K562 (cell line): ENCODE results near the gene ST3GAL5. TPM values are rescaled to one million over a fixed set of nuclear protein-coding genes. Genes with fewer than 3 reads are reported as not detected.

Experiments
- ATAC-seq: fragments of 200-7000 bp; cut with Tn5 transposase; 3 replicates; pipeline ENCODE4 v1.9.1; 2020; ENCODE audit warnings: moderate library complexity
- BruUV-seq: library from RNA; stranded (reverse); fragments of 400-500 nt; replicated peaks from 2 replicates; lab custom pipeline; 2021; lab: Mats Ljungman, UMichigan
- CTCF ChIA-PET: fragments of 300-600 bp; formaldehyde crosslinking; extraction: SDS; loops from one replicate; lab custom pipeline; 2021; ENCODE audit warnings: low intra/inter-chr PET ratio; lab: Yijun Ruan, JAX
- POLR2A ChIA-PET: fragments of 300-600, 350-650 bp; sonication (Branson Sonifier 250); formaldehyde crosslinking; extraction: SDS; loops from one replicate; lab custom pipeline; 2021; ENCODE audit warnings: antibody characterized with exemption, inconsistent platforms; lab: Yijun Ruan, JAX
- DNase-seq, 4 experiments: peaks; one replicate each; pipeline versions ENCODE4 v3.0.0 to v3.0.0-alpha.2; 2011 to 2018; ENCODE audit warnings: low spot score in 3 of 4, mixed read lengths in 3 of 4; ENCODE audit errors: extremely low read depth in 1 of 4
- FAIRE-seq: peaks from 2 replicates; lab custom pipeline; 2011; peaks lifted over from hg19 to GRCh38; lab: Jason Lieb, UNC
- H2AFZ ChIP-seq: 2 replicates; pipeline ENCODE4 v1.6.0; 2011; ENCODE audit warnings: low read depth, low read length, control low read depth, inconsistent platforms
- H3K27ac ChIP-seq: fragments of 200-600 bp; 3 replicates; pipeline ENCODE4 v1.8.0; 2011; ENCODE audit warnings: low read depth, mild to moderate bottlenecking, control low read depth, inconsistent platforms, low read length, moderate library complexity, mixed read lengths; ENCODE audit errors: extremely low read depth
- H3K27me3 ChIP-seq, 2 experiments: fragments of 300-600 bp in 1 of 2; 2 replicates in 1 of 2; 3 replicates in 1 of 2; pipeline versions ENCODE4 v1.6.0 to v1.8.0; 2011; ENCODE audit warnings: inconsistent platforms in 2 of 2, low read length in 2 of 2, mild to moderate bottlenecking in 1 of 2, mixed read lengths in 1 of 2, moderate library complexity in 1 of 2; ENCODE audit not compliant: control insufficient read depth in 2 of 2, insufficient read depth in 2 of 2
- H3K36me3 ChIP-seq: fragments of 300-600 bp; 3 replicates; pipeline ENCODE4 v1.8.0; 2011; ENCODE audit warnings: mild to moderate bottlenecking, low read length, inconsistent platforms; ENCODE audit not compliant: control insufficient read depth, insufficient read depth
- H3K4me1 ChIP-seq, 2 experiments: fragments of 200-600 bp in 1 of 2; replicated peaks in 1 of 2; 2 replicates in 1 of 2; 3 replicates in 1 of 2; pipeline versions ENCODE4 v1.5.1 to v1.8.0; 2011; ENCODE audit warnings: inconsistent platforms in 2 of 2, low read length in 2 of 2, mild to moderate bottlenecking in 1 of 2, mixed read lengths in 1 of 2, moderate library complexity in 1 of 2; ENCODE audit not compliant: control insufficient read depth in 2 of 2, insufficient read depth in 2 of 2
- H3K4me2 ChIP-seq: 2 replicates; pipeline ENCODE4 v1.6.1; 2011; ENCODE audit warnings: low read length, control low read depth, inconsistent platforms, mixed read lengths; ENCODE audit not compliant: insufficient read depth
- H3K4me3 ChIP-seq: fragments of 200-600 bp; sonication (generic), shearing (Covaris generic); 2 replicates; pipeline ENCODE4 v1.5.1; 2016; ENCODE audit warnings: control low read depth, inconsistent platforms
- H3K79me2 ChIP-seq: fragments of 200-600 bp; 3 replicates; pipeline ENCODE4 v1.8.0; 2011; ENCODE audit warnings: low read length, inconsistent platforms; ENCODE audit not compliant: control insufficient read depth, insufficient read depth
- H3K9ac ChIP-seq, 2 experiments: 2 replicates each; pipeline versions ENCODE4 v1.6.0 to v1.6.1; 2011; ENCODE audit warnings: low read depth in 2 of 2, low read length in 2 of 2, control low read depth in 1 of 2, inconsistent platforms in 1 of 2, mild to moderate bottlenecking in 1 of 2, mixed read lengths in 1 of 2; ENCODE audit not compliant: insufficient read depth in 1 of 2
- H3K9me1 ChIP-seq: one replicate; pipeline ENCODE4 v1.6.0; 2011; ENCODE audit warnings: inconsistent platforms, mild to moderate bottlenecking, low read length, moderate library complexity; ENCODE audit not compliant: control insufficient read depth, insufficient read depth
- H3K9me3 ChIP-seq: replicated peaks from 2 replicates; pipeline ENCODE4 v1.5.1; 2011; ENCODE audit warnings: low read depth, low read length, inconsistent platforms; ENCODE audit not compliant: control insufficient read depth, insufficient read depth
- H4K20me1 ChIP-seq: replicated peaks from 2 replicates; pipeline ENCODE4 v1.6.1; 2011; ENCODE audit warnings: low read length, inconsistent platforms, mixed read lengths; ENCODE audit not compliant: control insufficient read depth, insufficient read depth
- CREB1 ChIP-seq, 2 experiments: sonication (generic) in 1 of 2; formaldehyde crosslinking in 1 of 2; IDR thresholded peaks; 2 replicates each; pipeline versions ENCODE4 v1.6.1 to v1.8.0; 2012 to 2022; ENCODE audit warnings: inconsistent platforms in 1 of 2, mild to moderate bottlenecking in 1 of 2, missing genetic modification reagents in 1 of 2, moderate library complexity in 1 of 2
- HDAC8 ChIP-seq: fragments of 450-650 bp; IDR thresholded peaks from 2 replicates; pipeline ENCODE4 v1.6.1; 2016; ENCODE audit warnings: mild to moderate bottlenecking, missing genetic modification characterization, moderate library complexity, missing compliant biosample characterization
- HMGN3 ChIP-seq: IDR thresholded peaks from 2 replicates; pipeline ENCODE4 v1.6.1; 2011; ENCODE audit warnings: borderline replicate concordance, low read depth, mild to moderate bottlenecking, mixed read lengths, low read length; ENCODE audit not compliant: insufficient read length; ENCODE audit errors: extremely low read depth
- HNRNPL ChIP-seq: fragments of 200-400 bp; formaldehyde crosslinking; IDR thresholded peaks from 2 replicates; pipeline ENCODE4 v1.6.1; 2017; ENCODE audit warnings: low read depth, mild to moderate bottlenecking, low read length
- MAFK ChIP-seq: IDR thresholded peaks from 2 replicates; pipeline ENCODE4 v1.6.1; 2011; ENCODE audit warnings: low read length, improper control_type of control experiment
- MCM7 ChIP-seq, 2 experiments: fragments of 450-650 bp; IDR thresholded peaks; 2 replicates each; pipeline ENCODE4 v1.6.1; 2016 to 2018
- NFXL1 ChIP-seq: fragments of 450-650 bp; formaldehyde crosslinking; IDR thresholded peaks from 2 replicates; pipeline ENCODE4 v1.4.0; 2021; ENCODE audit warnings: mild to moderate bottlenecking
- PPARD ChIP-seq: fragments of 250-450 bp; sonication (Bioruptor Pico); IDR thresholded peaks from 2 replicates; pipeline ENCODE4 v1.8.0; 2022; ENCODE audit warnings: inconsistent platforms, mild to moderate bottlenecking, moderate library complexity
- SIRT6 ChIP-seq: IDR thresholded peaks from one replicate; pipeline ENCODE4 v1.6.1; 2012; ENCODE audit warnings: low read depth, mild to moderate bottlenecking, control low read depth, inconsistent platforms, low read length, moderate library complexity
- U2AF1 ChIP-seq: fragments of 200-400 bp; formaldehyde crosslinking; optimal IDR thresholded peaks from 2 replicates; pipeline ENCODE3; 2017; ENCODE audit warnings: mild to moderate bottlenecking, low read depth, low read length, moderate library complexity
- ZNF445 ChIP-seq: fragments of 250-450 bp; sonication (Bioruptor Pico); IDR thresholded peaks from 2 replicates; pipeline ENCODE4 v1.4.0; 2020; ENCODE audit warnings: low read depth, mild to moderate bottlenecking, moderate library complexity
- ZNF76 ChIP-seq: fragments of 250-450 bp; sonication (Bioruptor Pico); IDR thresholded peaks from 2 replicates; pipeline ENCODE4 v1.4.0; 2020; ENCODE audit warnings: mild to moderate bottlenecking, moderate library complexity, borderline replicate concordance
- WGBS: fragments of 100-300 bp; shearing (Covaris generic); methylation state at CpG from one replicate; pipeline ENCODE4 v1.1.6; 2016; ENCODE audit warnings: low coverage, mixed read lengths; ENCODE audit not compliant: insufficient coverage; ENCODE audit errors: missing lambda C conversion rate; 5-methylcytosine and 5-hydroxymethylcytosine counted together
- in situ Hi-C: fragments of 300-500 bp; cut with MboI; formaldehyde crosslinking; loops from 4 replicates; pipeline ENCODE4 v1.15.0; 2018; ENCODE audit warnings: inconsistent platforms, mixed read lengths
- intact Hi-C: fragments of 100-400 bp; cut with micrococcal nuclease; formaldehyde crosslinking; loops from 2 replicates; pipeline ENCODE4 v1.14.2; 2022
- polyA plus RNA-seq, 8 experiments: library from polyadenylated mRNA; depleted of rRNA in 4 of 8; stranded (reverse) in 5 of 8; unstranded in 3 of 8; fragments of >200 nt; fragmentation: Nextera tagmentation in 2 of 8; fragmentation: Illumina TruSeq in 1 of 8; extraction: Ambion mirVana in 2 of 8; extraction: Trizol in 1 of 8; gene quantifications; 2 replicates each; pipeline versions ENCODE4 v1.2.1 to v1.2.3, GENCODE V29; 2011 to 2014; ENCODE audit warnings: inconsistent platforms in 1 of 8, missing spikeins in 1 of 8
- total RNA-seq, 7 experiments: library from RNA; depleted of rRNA in 6 of 7; stranded (reverse); fragments of >200 nt in 6 of 7; fragmentation: Illumina TruSeq in 2 of 7; extraction: Trizol in 2 of 7; gene quantifications; 2 replicates each; pipeline versions ENCODE4 v1.2.1 to v1.2.3, GENCODE V29; 2011 to 2021; ENCODE audit warnings: low replicate concordance in 1 of 7
- TF ChIP-seq, protein P1 (sequence below): fragments of 250-450 bp; sonication (Bioruptor Pico); IDR thresholded peaks from 2 replicates; pipeline ENCODE4 v1.8.0; 2022; ENCODE audit warnings: inconsistent platforms

The ST3GAL5 gene
- total and polyA plus RNA-seq, 9 of the 15 experiments (the other 6 are each of a cell fraction or from before 2014, with no cell fraction given), result 1.6 to 10.0 (median 4.2) TPM

DNA sequence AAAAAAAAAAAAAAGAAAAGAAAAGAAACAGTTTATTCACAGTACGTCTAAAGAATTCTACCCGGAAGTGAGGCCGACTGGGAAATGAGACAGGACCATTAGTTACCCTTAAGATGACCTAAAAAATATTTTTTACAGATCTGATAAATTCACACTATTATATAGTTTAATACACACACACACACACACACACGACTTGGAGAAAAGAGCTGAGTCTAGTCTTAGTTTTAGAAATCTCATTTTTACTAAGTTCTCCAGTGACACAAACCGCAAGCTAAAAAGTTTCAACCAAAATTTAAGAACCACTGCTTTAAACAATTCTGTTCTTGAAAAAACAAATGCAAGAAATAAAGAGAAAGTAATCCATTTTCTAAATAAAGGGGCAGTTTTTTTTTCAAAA lies 27.1 kb downstream of the ST3GAL5 start:
- intact Hi-C loops (no loop called here), in situ Hi-C loops (no loop called here)
- ATAC-seq, result no peak
- Histone ChIP-seq H2AFZ (no peak overlapping the region), H3K27me3 (no peaks in the 10 kb centered on the region), H3K9me3 (no peaks in the 10 kb centered on the region), H3K4me2 (no peak overlapping the region), H4K20me1 (no peaks in the 10 kb centered on the region), H3K36me3 (peaks cover 3% of the 10 kb centered on the region; the same call in 2 of the 3 replicates), H3K79me2 (no peaks in the 10 kb centered on the region), H3K4me3 (no peak overlapping the region), H3K4me1 (peaks cover 0 to 4% of the 10 kb centered on the region in 2 experiments; a peak in 1 of 5 replicates), H3K9me1 (no peaks in the 10 kb centered on the region), H3K9ac (no peak overlapping the region), H3K27ac (no peak overlapping the region)
- no TSS peak for BruUV-seq
- no peak for FAIRE-seq
- TF ChIP-seq PPARD (CRISPR knock-in tag) (no peak), MAFK (no peak), HDAC8 (no peak), ZNF445 (CRISPR knock-in tag) (no peak), HNRNPL (no peak), SIRT6 (no peak), ZNF76 (CRISPR knock-in tag) (no peak), MCM7 (IDR thresholded peaks at IDR 0.05) (no peak), CREB1 (IDR thresholded peaks at IDR 0.05) (no peak), CREB1 (CRISPR knock-in tag; IDR thresholded peaks at IDR 0.05) (no peak), HMGN3 (no peak), NFXL1 (no peak), U2AF1 (no peak)
- TF ChIP-seq, protein P1, sequence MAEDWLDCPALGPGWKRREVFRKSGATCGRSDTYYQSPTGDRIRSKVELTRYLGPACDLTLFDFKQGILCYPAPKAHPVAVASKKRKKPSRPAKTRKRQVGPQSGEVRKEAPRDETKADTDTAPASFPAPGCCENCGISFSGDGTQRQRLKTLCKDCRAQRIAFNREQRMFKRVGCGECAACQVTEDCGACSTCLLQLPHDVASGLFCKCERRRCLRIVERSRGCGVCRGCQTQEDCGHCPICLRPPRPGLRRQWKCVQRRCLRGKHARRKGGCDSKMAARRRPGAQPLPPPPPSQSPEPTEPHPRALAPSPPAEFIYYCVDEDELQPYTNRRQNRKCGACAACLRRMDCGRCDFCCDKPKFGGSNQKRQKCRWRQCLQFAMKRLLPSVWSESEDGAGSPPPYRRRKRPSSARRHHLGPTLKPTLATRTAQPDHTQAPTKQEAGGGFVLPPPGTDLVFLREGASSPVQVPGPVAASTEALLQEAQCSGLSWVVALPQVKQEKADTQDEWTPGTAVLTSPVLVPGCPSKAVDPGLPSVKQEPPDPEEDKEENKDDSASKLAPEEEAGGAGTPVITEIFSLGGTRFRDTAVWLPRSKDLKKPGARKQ (CRISPR knock-in tag), result no peak
- CTCF ChIA-PET, result no interaction called here
- DNase-seq, result no peak
- 40% methylated on average over 5 of the region's 5 CpGs for WGBS
- POLR2A ChIA-PET, result interaction anchor here (1.0 kb wide), 1 partner anchor 8 kb away, joined by 3 read pairs; no protein-coding TSS in a partner anchor
